GM18873 (cell line): ENCODE measurements around the gene PTPRCAP.
"Not testable (repeated sequence)": the region's sequence is repeated elsewhere in the genome, so short reads cannot be mapped to it uniquely, and the experiment has no call there.

Experiments
- ATAC-seq: cut with Tn5 transposase; IDR thresholded peaks from one replicate; pipeline ENCODE4 v1.9.1; 2021; ENCODE audit warnings: mild to moderate bottlenecking, moderate library complexity, moderate number of reproducible peaks; ENCODE audit not compliant: unreplicated experiment, low FRiP score

Gene PTPRCAP

GRCh38 chr11:67437082-67437808 is at the start of gene PTPRCAP:
Gene PTPRCAP, minus strand, starts transcription at chr11:67437682. Its CDS starts 63 bp downstream, at chr11:67437619.
- ATAC-seq = no peak

GRCh38 chr11:67486481-67487195 is 49.2 kb upstream of the PTPRCAP start:
- ATAC-seq = no peak

GRCh38 chr11:67485873-67486361 is 48.4 kb upstream of the PTPRCAP start:
- not testable (repeated sequence) for ATAC-seq

- no peak for ATAC-seq
Measured at GRCh38 chr11:67484847-67485311, 47.4 kb upstream of the PTPRCAP start.

- ATAC-seq = no peak
Measured at GRCh38 chr11:67483831-67484665, 46.6 kb upstream of the PTPRCAP start.

- ATAC-seq = peak; percentile 62
Measured at GRCh38 chr11:67482827-67483798, 45.6 kb upstream of the PTPRCAP start, which contains the start of gene AIP. Gene AIP, plus strand, starts transcription at chr11:67483026. Its CDS starts 133 bp downstream, at chr11:67483159.

- ATAC-seq = no peak
Measured at GRCh38 chr11:67482275-67482826, 44.9 kb upstream of the PTPRCAP start.

GRCh38 chr11:67477344-67478050 is 40.0 kb upstream of the PTPRCAP start:
- not testable (repeated sequence) for ATAC-seq

- not testable (repeated sequence) for ATAC-seq
Measured at GRCh38 chr11:67476692-67477091, 39.2 kb upstream of the PTPRCAP start.

- no peak for ATAC-seq
Measured at GRCh38 chr11:67472882-67473281, 35.4 kb upstream of the PTPRCAP start.

GRCh38 chr11:67470337-67471002 is 33.0 kb upstream of the PTPRCAP start:
- no peak for ATAC-seq

- no peak for ATAC-seq
Measured at GRCh38 chr11:67469508-67469811, 32.0 kb upstream of the PTPRCAP start.

GRCh38 chr11:67468759-67469507 is 31.5 kb upstream of the PTPRCAP start, which contains the start of gene TMEM134:
Gene TMEM134, minus strand, starts transcription at chr11:67469251. Its CDS starts 59 bp downstream, at chr11:67469192.
- peak; percentile 47 for ATAC-seq

GRCh38 chr11:67468456-67468758 is 30.9 kb upstream of the PTPRCAP start:
- ATAC-seq = no peak

- ATAC-seq = no peak
Measured at GRCh38 chr11:67468056-67468455, 30.6 kb upstream of the PTPRCAP start.

GRCh38 chr11:67466962-67467771 is 29.7 kb upstream of the PTPRCAP start:
- ATAC-seq = no peak

- ATAC-seq = no peak
Measured at GRCh38 chr11:67466367-67466766, 28.9 kb upstream of the PTPRCAP start.
